Renal cortical epithelial cell (primary cell): ENCODE results near the gene SMYD4. TPM values are rescaled to one million over a fixed set of nuclear protein-coding genes. Genes with fewer than 3 reads are reported as not detected.
"Not testable (repeated sequence)": the region's sequence is repeated elsewhere in the genome, so short reads cannot be mapped to it uniquely, and the experiment has no call there.

Experiments
- DNase-seq: peaks from one replicate; pipeline ENCODE4 v3.0.0-alpha.2; 2011; ENCODE audit warnings: low read depth
- total RNA-seq: library from RNA; depleted of rRNA; stranded (reverse); fragments of >200 nt; gene quantifications from 2 replicates; pipeline ENCODE4 v1.2.3, GENCODE V29; 2014

SMYD4 gene
- total RNA-seq, 1 donor from 2014 or later, result 12.1 TPM

DNA sequence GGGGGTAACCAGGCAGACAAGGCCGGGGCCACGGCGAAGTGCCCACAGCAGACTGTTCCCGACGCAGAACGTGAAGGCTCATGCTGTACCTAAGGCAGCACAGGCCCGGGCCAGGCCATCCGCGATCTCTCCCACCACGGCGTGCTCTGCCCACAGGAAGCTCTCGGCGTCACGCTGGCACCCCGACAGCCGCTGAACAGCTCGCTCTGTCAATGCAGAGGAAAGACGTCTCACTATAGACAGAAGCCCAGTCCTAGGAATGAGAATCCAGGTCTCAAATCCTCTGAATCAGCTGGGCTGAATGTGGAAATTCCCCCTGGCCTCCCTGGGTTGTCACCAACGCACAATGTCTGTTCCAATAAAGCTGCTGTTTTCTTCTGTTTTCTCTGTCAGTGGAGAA is 46.4 kb downstream of the SMYD4 start:
- DNase-seq, result no peak

DNA sequence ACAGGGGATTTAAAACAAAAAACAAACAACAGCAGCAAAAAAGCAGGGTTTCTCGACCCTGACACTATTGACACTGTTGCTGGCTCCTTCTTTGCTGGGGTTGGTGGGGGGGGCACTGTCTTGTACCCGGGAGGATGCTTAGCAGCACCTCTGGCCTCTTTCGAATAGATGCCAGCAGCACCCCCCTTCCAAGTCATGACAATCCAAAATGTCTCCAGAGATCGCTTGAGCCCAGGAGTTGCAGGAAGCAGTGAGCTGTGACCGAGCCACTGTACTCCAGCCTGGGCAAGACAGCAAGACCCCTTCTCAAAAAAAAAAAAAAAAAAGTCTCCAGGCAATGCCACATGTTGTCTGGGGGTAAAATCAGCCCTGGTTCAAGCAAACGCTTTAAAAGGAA is 47.5 kb downstream of the SMYD4 start:
- no peak for DNase-seq

DNA sequence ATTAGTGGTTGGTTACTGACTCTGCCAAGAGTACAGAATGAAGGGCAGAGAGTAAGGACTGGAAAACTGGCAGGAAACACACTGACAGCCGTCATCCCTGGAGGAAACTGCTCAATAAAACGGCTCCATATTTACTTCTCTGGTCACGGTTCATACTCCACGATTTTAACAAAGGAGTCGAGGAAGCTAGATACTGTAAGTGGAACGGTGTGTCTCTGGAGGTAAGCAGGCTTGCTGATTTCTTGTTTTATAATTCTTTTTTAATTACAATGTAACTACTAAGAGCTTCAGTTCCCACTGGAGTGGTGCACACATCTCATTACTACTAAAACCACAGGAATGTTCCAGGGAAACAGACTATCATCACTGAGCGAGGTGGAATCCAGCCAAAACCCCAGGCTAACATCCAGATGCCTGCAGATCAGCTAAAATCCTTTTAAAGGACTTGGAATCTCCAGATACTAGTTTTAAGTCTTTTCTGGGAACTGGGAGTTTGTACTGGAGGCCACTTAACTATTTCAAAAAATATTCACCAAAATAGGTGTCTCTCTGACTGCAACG is 50.1 kb downstream of the SMYD4 start:
- DNase-seq, result peak; percentile 96

DNA sequence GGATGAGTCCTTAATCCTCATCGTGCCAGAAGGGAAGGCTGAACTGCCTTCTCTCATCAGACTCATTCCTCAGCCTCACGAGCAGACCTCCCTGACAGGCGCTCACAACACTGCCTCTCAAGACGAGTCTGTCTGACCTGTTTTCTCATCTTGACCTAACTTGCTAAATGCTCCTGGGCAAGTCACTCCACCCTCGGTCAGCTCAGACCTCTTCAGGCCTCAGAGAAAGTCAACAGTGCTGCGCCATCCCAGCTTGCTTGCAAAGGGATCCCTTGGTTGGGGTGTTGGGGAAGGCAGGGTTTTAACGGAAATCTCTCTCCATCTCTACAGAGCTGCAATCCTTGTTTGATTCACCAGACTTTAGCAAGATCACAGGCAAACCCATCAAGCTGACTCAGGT is 52.8 kb downstream of the SMYD4 start:
- no peak for DNase-seq

DNA sequence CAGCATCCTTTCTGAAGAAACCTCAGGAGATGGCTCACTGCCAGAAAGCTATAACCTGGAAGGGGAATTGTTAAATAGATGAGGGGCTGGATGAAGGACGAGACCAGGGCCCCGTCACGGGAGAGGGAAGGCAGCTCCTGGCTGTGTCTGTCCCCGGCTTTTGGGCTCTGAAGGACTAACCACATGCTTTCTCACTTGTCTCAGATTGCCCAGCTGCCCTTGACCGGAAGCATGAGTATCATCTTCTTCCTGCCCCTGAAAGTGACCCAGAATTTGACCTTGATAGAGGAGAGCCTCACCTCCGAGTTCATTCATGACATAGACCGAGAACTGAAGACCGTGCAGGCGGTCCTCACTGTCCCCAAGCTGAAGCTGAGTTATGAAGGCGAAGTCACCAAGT is 53.4 kb downstream of the SMYD4 start:
- no peak for DNase-seq

DNA sequence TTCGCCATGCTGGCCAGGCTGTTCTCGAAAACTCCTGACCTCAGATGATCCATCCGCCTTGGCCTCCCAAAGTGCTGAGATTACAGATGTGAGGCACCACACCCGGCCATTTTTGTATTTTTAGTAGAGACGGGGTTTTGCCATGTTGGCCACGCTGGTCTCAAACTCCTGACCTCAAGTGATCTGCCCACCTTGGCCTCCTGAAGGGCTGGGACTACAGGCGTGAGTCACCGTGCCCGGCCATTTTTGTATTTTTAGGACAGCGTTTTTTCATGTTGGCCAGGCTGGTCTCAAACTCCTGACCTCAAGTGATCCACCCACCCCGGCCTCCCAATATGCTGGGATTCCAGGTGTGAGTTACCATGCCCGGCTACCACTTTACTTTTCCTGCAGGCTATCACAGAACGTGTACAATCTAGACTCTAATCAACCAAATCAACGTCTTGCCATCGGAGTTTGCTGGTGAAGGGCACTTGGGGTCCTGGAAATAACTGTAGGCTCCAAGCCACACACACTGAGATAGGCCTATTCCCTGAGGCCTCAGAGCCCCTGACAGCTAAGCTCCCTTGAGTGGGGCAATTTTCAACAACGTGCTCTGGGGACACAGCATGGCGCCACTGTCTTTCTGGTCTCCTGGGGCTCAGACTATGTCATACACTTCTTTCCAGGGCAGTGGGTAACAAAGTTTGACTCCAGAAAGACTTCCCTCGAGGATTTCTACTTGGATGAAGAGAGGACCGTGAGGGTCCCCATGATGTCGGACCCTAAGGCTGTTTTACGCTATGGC is 55.1 kb downstream of the SMYD4 start:
- DNase-seq, result no peak

DNA sequence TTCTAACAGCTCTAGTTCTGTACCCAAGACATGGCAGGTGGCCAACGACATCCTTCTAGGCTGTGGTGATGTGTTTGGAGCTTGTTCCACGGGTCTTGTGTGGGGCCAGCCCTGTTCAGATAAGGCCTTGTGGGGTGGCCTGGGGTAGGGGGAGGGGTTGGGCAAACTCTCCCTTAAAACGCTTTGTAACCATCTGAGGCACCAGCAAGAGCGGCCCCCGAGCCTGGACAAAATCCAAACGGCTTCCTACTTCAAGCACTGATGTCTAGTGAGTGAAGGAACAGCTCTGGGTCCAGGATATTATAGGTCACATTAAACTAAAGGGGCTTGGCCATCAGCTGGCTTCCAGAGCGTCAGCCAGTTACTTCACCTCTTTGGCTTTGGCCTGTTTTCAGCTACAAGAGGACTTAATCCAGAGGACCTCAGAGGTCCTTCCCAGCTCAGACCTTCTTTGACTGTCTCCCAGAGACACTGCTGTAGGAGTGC is 56.0 kb downstream of the SMYD4 start:
- no peak for DNase-seq

DNA sequence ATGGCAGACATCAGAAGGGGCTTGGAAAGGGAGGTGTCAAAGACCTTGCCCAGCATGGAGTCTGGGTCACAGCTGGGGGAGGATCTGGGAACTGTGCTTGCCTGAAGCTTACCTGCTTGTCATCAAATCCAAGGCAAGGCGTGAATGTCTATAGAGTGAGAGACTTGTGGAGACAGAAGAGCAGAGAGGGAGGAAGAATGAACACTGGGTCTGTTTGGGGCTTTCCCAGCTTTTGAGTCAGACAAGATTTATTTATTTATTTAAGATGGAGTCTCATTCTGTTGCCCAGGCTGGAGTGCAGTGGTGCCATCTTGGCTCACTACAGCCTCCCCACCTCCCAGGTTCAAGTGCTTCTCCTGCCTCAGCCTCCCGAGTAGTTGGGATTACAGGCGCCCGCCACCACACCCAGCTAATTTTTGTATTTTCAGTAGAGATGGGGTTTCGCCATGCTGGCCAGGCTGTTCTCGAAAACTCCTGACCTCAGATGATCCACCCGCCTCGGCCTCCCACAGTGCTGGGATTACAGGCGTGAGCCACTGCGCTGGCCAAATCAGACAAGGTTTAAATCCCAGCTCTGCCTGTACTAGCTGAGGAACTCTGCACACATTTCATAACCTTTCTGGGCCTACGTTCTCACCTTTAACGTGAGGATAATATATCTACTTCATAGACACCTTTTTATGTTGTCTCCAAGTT is 56.6 kb downstream of the SMYD4 start:
- peak; percentile 34 for DNase-seq

DNA sequence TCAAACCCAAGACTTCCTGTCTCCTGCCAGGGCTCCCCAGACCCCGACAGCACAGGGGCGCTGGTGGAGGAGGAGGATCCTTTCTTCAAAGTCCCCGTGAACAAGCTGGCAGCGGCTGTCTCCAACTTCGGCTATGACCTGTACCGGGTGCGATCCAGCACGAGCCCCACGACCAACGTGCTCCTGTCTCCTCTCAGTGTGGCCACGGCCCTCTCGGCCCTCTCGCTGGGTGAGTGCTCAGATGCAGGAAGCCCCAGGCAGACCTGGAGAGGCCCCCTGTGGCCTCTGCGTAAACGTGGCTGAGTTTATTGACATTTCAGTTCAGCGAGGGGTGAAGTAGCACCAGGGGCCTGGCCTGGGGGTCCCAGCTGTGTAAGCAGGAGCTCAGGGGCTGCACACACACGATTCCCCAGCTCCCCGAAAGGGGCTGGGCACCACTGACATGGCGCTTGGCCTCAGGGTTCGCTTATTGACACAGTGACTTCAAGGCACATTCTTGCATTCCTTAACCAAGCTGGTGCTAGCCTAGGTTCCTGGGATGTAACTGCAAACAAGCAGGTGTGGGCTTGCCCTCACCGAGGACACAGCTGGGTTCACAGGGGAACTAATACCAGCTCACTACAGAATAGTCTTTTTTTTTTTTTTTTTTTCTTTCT is 59.8 kb downstream of the SMYD4 start:
- DNase-seq, result peak; percentile 68

DNA sequence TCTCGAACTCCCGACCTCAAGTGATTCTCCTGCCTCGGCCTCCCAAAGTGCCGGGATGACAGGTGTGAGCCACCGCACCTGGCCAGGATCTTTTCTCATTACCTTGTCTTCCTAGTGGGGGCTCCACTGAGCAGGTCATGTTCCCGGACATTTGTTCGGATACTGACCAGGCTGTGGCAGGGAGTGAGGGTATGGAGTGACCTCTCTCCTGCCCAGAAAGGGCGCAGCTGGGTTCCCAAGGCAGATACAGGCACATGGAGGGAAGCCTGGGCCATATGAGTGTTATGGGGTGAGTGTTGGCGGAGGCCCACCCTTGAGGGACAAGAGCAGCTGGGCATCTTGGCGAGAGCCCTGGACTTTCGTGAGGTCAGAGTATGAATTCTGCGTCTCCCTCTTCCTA is 62.3 kb downstream of the SMYD4 start:
- no peak for DNase-seq

DNA sequence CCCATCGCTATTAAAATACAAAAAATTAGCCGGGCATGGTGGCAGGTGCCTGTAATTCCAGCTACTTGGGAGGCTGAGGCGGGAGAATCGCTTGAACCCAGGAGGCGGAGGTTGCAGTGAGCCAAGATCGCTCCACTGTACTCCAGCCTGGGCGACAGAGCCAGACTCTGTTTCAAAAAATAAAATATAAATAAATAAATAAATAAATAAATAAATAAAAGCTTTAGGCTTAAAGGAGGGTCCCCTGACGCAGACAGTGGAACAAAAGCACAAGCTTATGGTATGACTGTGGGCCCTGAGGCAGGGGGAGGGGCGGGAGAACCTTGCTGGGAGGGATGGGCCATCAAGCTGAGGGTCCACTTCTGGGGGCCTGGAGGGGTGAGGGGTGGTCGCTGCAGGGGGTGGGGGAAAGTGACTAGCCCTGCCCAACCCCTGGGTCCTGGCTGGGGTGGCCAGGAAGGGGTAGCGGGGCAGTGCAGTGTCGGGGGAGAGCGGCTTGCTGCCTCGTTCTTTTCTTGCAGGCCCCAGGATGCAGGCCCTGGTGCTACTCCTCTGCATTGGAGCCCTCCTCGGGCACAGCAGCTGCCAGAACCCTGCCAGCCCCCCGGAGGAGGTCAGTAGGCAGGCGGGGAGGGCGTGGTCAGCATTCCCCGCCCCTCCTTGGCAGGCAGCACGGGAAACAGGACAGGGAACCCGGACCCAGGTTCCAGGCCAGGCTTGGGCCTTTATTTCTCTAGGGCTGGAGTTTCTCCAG is 63.1 kb downstream of the SMYD4 start:
- no peak for DNase-seq

DNA sequence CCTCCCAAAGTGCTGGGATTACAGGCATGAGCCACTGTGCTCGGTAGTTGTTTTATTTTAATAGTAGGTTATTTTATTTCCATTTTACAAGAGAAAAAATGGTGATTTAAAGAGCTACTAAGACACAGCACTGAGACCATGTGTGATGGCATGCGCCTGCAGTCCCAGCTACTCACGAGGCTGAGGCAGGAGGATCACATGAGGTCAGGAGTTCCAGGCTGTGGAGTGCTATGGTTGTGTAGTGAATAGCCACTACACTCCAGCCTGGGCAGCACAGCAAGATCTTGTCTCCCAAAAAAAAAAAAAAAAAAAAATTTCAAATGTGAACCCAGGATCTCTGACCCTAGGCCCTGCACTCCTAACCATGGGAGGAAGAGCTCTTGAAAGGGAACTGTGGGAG is 64.1 kb downstream of the SMYD4 start:
- DNase-seq, result no peak

DNA sequence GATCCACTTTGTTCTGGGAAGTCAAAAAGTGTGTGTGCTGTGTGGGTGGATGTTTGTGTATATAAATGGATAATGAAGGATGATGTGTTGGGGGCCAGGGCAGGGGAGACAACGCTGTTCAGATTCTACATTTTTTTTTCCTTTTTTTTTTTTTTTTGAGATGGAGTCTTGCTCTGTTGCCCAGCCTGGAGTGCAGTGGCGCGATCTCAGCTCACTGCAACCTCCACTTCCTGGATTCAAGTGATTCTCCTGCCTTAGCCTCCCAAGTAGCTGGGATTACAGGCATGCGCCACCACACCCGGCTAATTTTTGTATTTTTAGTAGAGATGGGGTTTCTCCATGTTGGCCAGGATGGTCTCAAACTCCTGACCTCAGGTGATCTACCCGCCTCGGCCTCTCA is 65.0 kb downstream of the SMYD4 start:
- DNase-seq, result not testable (repeated sequence)

DNA sequence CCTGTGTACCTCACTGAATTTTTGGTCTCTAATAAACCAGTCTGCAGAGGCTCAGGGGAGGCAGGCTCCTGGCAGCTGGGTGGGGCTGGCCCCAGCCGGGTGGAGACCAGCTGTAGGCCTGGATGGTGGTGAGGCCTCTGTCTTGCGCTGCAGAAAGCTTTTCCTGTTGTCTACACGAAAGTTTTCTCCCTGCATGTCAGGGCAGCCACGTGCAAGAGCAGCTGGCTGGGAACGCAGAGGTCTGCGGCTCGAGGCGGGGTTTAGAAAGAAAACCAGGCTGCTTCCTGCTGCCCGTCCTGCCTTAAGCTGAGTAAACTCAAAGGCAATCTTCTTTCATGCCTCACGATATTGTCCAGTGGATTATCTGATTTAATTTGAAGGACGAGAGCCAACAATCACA is 65.4 kb downstream of the SMYD4 start:
- no peak for DNase-seq

DNA sequence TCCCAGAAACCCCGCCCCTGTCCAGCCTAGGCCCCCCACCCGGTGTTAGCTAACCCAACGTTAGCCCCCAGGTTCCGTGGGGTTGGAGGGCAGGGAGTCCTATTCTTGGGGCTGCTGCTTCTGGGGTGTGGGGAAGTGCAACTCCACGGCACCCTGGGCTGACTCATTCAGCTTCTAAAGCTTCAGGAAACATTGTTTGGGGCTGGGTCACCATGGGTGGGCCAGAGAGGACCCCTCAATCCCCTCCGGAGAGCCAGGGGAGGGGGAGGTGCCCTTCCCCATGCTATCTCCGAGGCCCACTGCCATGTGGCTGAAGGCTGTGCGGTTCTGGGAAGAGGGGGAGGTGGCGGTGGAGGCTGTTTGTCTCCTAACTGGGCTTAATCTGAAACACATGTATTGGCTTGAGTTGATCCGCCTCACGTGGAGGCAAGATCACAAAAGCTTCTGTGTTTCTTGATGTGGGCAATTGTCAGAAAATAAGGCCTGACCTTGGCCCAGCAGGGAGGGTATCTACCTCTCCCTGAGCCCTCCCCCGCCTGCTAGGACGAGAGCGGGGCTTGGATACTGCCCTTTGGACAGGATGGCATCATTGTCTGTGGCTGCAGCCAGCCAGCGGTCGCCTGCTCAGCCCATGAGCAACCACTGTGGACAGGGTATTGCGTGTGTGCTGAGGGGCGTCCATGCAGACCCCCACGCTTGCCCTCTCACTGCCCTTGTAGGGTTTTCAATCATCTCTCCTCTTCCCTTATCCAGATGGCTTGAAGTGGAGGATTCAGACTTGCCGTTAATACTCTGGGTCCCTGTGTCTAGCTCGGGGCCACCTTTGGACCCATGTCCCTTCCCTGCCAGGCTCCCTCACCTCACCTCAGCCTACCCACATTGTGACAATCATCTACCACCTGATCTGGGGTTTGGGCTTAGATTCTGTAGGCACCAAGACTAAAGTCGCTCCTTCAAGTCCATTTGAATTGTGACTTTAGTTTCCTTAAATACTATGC is 66.5 kb downstream of the SMYD4 start:
- no peak for DNase-seq

DNA sequence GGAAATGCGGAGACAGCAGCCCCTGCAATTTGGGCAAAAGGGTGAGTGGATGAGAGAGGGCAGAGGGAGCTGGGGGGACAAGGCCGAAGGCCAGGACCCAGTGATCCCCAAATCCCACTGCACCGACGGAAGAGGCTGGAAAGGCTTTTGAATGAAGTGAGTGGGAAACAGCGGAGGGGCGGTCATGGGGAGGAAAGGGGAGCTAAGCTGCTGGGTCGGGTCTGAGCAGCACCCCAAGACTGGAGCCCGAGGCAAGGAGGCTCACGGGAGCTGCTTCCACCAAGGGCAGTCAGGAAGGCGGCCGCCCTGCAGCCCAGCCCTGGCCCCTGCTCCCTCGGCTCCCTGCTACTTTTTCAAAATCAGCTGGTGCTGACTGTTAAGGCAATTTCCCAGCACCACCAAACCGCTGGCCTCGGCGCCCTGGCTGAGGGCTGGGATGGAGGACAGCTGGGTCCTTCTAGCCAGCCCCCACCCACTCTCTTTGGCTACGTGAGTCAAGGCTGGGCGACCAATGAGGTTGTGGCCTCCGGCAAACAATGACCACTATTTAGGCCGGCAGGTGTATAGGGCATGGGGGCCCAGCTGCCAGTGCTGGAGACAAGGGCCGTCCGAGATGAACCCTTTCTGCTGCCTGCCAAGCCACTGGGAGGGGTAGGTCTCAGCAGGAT is 67.3 kb downstream of the SMYD4 start:
- no peak for DNase-seq

DNA sequence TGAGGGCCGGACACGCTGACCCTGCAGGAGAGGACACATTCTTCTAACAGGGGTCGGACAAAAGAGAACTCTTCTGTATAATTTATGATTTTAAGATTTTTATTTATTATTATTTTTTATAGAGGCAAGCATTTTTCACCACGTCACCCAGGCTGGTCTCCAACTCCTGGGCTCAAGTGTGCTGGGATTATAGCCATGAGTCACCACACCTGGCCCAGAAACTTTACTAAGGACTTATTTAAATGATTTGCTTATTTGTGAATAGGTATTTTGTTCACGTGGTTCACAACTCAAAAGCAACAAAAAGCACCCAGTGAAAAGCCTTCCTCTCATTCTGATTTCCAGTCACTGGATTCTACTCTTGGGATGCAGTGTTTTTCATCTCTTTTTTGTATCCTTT is 70.2 kb downstream of the SMYD4 start:
- no peak for DNase-seq

DNA sequence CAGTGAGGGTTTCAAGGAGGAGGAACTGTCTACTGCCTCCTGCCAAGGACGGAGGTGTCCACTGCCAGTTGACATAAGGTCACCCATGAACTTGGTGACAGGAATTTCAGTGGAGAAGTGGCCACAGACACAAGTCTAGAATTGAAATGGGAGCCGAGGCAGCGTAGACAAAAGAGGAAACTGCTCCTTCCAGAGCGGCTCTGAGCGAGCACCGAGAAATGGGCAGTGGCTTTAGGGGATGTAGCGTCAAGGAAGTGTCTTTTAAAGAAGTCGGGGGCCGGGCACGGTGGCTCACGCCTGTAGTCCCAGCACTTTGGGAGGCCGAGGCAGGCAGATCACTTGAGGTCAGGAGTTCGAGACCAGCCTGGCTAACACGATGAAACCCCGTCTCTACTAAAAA is 70.9 kb downstream of the SMYD4 start:
- DNase-seq, result no peak

DNA sequence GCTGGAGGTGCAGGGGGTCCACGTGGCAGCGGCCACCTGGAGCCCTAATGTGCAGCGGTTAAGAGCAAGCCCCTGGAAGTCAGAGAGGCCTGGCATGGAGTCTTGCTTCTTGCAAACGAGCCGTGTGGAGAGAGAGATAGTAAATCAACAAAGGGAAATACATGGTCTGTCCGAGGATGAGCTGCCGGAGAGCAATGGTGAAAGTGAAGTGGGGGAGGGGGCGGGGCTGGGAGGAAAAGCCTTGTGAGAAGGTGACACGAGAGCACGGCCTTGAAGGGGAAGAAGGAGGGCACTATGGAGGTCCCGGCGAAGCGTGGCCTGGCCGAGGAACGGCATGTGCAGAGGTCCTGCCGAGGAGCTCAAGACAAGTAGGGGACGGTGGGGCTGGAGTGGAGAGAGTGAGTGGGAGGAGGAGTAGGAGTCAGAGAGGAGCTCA is 73.9 kb downstream of the SMYD4 start:
- no peak for DNase-seq

DNA sequence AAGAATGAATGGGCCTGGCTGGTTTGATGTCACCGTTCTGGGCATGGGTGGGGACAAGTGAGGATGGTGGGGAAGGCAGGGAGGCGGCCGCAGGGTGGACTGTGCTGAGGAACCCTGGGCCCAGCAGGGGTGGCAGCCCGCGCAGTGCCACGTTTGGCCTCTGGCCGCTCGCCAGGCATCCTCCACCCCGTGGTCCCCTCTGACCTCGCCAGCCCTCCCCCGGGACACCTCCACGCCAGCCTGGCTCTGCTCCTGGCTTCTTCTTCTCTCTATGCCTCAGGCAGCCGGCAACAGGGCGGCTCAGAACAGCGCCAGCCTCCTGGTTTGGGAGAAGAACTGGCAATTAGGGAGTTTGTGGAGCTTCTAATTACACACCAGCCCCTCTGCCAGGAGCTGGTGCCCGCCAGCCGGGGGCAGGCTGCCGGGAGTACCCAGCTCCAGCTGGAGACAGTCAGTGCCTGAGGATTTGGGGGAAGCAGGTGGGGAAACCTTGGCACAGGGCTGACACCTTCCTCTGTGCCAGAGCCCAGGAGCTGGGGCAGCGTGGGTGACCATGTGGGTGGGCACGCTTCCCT is 74.4 kb downstream of the SMYD4 start:
- no peak for DNase-seq
